ENCODE measurements around the gene FAM227B.
"Not testable (repeated sequence)": the region's sequence is repeated elsewhere in the genome, so short reads cannot be mapped to it uniquely, and the experiment has no call there.

Gene FAM227B

GRCh38 chr15:49610157-49610918, 10.3 kb downstream of the FAM227B start:
- no peak for DNase-seq (ENCODE audit: low spot score)

GRCh38 chr15:49606594-49606993, 14.0 kb downstream of the FAM227B start:
- DNase-seq (ENCODE audit: low spot score): no peak

GRCh38 chr15:49605588-49605987, 15.0 kb downstream of the FAM227B start:
- no peak for DNase-seq (ENCODE audit: low spot score)

- DNase-seq (ENCODE audit: low spot score): no peak
Measured at GRCh38 chr15:49604625-49605409, 15.8 kb downstream of the FAM227B start.

GRCh38 chr15:49592829-49593316, 27.7 kb downstream of the FAM227B start:
- not testable (repeated sequence) for DNase-seq (ENCODE audit: low spot score)

GRCh38 chr15:49589030-49589429, 31.6 kb downstream of the FAM227B start:
- no peak for DNase-seq (ENCODE audit: low spot score)

- DNase-seq (ENCODE audit: low spot score): no peak
Measured at GRCh38 chr15:49573421-49573820, 47.2 kb downstream of the FAM227B start.

- no peak for DNase-seq (ENCODE audit: low spot score)
Measured at GRCh38 chr15:49570672-49571071, 49.9 kb downstream of the FAM227B start.

- DNase-seq (ENCODE audit: low spot score): no peak
Measured at GRCh38 chr15:49570174-49570573, 50.4 kb downstream of the FAM227B start.

- no peak for DNase-seq (ENCODE audit: low spot score)
Measured at GRCh38 chr15:49560045-49560444, 60.6 kb downstream of the FAM227B start.

GRCh38 chr15:49558929-49559328, 61.7 kb downstream of the FAM227B start:
- no peak for DNase-seq (ENCODE audit: low spot score)

- no peak for DNase-seq (ENCODE audit: low spot score)
Measured at GRCh38 chr15:49556437-49556836, 64.2 kb downstream of the FAM227B start.

- DNase-seq (ENCODE audit: low spot score): not testable (repeated sequence)
Measured at GRCh38 chr15:49550342-49550741, 70.3 kb downstream of the FAM227B start.

GRCh38 chr15:49538520-49538919, 82.1 kb downstream of the FAM227B start:
- no peak for DNase-seq (ENCODE audit: low spot score)

GRCh38 chr15:49530092-49530491, 90.5 kb downstream of the FAM227B start:
- no peak for DNase-seq (ENCODE audit: low spot score)

GRCh38 chr15:49528289-49528688, 92.3 kb downstream of the FAM227B start:
- no peak for DNase-seq (ENCODE audit: low spot score)

GRCh38 chr15:49521802-49522201, 98.8 kb downstream of the FAM227B start:
- no peak for DNase-seq (ENCODE audit: low spot score)

GRCh38 chr15:49512739-49513138, 107.9 kb downstream of the FAM227B start:
- DNase-seq (ENCODE audit: low spot score): not testable (repeated sequence)

- DNase-seq (ENCODE audit: low spot score): no peak
Measured at GRCh38 chr15:49507261-49507660, 113.4 kb downstream of the FAM227B start.

GRCh38 chr15:49506341-49506740, 114.3 kb downstream of the FAM227B start:
- no peak for DNase-seq (ENCODE audit: low spot score)

GRCh38 chr15:49501586-49501985, 119.0 kb downstream of the FAM227B start:
- no peak for DNase-seq (ENCODE audit: low spot score)

- DNase-seq (ENCODE audit: low spot score): no peak
Measured at GRCh38 chr15:49495993-49496753, 124.4 kb downstream of the FAM227B start.
